GM20000 (cell line): ENCODE results near the gene TMC8.

Experiments used
- DNase-seq: peaks from one replicate; pipeline ENCODE4 v3.0.0; 2012; ENCODE audit warnings: low spot score
- TF ChIP-seq, protein P1 (sequence below): IDR thresholded peaks from 2 replicates; pipeline ENCODE4 v1.5.1; 2012; ENCODE audit warnings: mild to moderate bottlenecking, control low read depth; ENCODE audit errors: extremely low read depth, missing control alignments

The TMC8 gene

DNA sequence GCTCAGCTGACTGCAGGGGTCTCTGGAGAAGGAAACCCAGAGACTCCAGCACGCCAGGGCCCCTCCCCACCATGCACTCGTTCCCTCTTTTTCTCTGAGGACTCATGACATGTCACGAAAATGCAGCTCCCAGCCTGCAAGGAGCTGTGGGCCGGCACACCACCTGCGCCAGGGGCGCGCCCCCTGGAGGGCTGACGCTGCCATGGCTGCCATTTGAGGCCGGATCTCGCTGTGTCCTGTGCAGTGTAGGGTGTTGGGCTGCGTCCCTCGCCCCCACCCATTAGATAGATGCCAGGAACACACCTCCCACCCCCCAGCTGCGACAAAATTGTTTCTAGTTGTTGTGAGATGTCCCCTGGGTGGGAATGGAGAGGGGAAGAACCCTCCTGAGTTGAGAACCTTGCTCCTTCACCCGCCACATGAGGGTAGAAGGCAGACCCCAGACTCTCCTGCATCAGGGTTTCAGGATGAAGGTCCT is 46.0 kb downstream of the TMC8 start:
- DNase-seq: peak; percentile 75
- TF ChIP-seq, protein P1, sequence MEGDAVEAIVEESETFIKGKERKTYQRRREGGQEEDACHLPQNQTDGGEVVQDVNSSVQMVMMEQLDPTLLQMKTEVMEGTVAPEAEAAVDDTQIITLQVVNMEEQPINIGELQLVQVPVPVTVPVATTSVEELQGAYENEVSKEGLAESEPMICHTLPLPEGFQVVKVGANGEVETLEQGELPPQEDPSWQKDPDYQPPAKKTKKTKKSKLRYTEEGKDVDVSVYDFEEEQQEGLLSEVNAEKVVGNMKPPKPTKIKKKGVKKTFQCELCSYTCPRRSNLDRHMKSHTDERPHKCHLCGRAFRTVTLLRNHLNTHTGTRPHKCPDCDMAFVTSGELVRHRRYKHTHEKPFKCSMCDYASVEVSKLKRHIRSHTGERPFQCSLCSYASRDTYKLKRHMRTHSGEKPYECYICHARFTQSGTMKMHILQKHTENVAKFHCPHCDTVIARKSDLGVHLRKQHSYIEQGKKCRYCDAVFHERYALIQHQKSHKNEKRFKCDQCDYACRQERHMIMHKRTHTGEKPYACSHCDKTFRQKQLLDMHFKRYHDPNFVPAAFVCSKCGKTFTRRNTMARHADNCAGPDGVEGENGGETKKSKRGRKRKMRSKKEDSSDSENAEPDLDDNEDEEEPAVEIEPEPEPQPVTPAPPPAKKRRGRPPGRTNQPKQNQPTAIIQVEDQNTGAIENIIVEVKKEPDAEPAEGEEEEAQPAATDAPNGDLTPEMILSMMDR: peak; percentile 96

- TF ChIP-seq, protein P1: no peak
- DNase-seq: no peak
These were observed 48.8 kb downstream of the TMC8 start for GRCh38 chr17:78179372-78179771.

GRCh38 chr17:78180083-78180482 is 49.5 kb downstream of the TMC8 start:
- TF ChIP-seq, protein P1: no peak
- no peak for DNase-seq

GRCh38 chr17:78180508-78180907 is 49.9 kb downstream of the TMC8 start:
- no peak for DNase-seq
- TF ChIP-seq, protein P1: no peak

DNA sequence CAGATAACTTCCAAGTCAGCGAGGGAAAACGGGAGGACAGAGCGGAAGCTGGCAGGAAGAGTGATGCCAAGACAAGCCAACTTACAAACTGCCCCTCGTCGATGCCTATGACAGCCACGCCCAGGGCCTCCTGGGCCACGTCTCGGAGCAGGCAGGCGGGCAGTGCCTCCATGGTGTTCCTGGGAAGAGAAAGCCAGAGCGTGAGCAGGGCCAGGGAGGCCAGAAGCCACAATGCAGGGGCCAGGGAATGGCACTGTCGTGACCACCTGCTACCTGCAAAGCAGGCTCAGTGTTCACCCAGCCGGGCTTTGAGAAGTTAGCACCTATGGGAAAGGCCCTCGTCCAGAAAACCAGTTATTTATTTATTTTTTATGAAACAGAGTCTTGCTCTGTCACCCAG is 51.9 kb downstream of the TMC8 start:
- no peak for DNase-seq
- TF ChIP-seq, protein P1: no peak

DNA sequence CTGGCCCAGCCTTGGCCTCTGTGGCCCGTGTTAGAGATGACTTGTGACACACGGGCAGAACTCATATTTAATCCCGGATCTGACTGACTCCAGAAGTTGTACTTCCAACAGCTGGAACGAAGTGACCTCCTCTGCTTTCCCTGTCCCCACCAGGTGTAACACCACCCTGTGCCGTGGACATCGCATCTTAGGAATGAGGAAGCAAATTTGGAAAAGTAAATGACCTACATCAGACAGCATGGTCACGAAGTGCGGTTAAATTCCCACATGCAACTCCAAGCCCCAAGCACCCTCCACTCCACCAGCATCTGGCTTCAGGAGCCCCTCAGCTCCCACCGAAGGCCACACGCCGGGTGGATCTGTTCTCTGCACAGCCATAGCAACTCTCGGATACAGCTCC is 53.3 kb downstream of the TMC8 start:
- DNase-seq: no peak
- TF ChIP-seq, protein P1: no peak

GRCh38 chr17:78184351-78184750 is 53.8 kb downstream of the TMC8 start:
- DNase-seq: no peak
- TF ChIP-seq, protein P1: no peak
